Measurements from ENCODE around the gene CDKL1.

GRCh38 chr14:50417853-50418252 lies 21.2 kb upstream of the CDKL1 start:
- no peak for TF ChIP-seq POLR2A (IDR thresholded peaks at IDR 0.05)
- TF ChIP-seq CTCF (IDR thresholded peaks at IDR 0.05) = no peak

Measured in testis (tissue), 2 donors.